Measurements from ENCODE around the gene COX6A2.

Gene COX6A2

DNA sequence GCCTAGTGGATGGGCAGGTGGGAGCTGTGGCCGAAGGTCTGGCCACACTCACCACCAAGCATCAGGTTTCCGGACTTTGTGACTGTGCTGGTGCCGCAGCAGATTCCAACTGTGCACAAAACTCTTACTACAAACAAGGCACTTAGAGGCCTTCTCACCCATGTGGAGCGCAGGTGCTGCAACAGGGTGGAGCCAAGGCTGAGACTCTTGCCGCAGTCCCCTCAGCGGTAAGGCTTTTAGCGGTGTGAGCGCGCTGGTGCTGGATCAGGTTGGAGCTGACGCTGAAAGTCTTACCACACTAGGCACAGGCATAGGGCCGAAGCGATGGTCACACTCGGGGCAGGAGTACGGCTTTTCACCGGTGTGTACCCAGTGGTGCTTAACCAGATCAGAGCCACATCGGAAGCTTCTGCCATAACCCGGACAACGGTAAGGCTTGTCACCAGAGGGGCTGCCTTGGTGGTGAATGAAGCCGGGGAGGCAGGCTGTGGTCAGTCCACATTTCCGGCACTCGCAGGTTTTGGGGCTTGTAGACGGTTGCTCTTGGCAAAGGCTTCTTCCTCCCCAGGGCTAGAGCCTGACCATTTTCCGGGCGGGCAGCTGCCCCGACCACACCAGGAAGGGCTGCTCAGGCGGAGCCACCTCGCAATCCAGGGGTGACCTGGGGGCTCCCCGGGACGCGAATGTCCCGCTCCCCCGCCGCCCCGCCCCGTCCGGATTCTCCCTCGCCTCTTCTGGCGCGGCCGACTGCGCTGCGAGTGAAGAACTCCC is 30.1 kb upstream of the COX6A2 start:
- TF ChIP-seq GATA3 (IDR thresholded peaks at IDR 0.05; ENCODE audit: low read depth, low read length) = no peak
- no peak for TF ChIP-seq GATA2 (IDR thresholded peaks at IDR 0.05; ENCODE audit: low read depth, low read length)

DNA sequence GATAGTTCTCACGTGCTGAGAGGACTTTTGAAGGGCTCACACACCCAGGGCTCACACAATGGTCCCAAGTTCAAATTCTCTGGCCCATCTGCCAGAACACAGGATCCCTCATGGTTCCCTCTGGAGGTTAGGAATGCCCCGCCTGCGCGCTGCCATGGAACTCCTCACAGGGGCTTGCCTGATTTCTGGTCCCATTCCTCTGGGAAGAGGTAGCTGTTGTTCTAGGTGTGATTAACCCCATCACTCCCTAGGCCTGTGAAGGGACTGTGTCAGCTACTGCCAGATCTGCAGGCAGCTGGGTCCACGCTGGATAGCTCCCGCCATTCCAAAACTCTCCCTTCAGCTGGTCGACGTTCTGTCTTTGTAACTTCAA is 28.8 kb upstream of the COX6A2 start:
- TF ChIP-seq GATA3 (IDR thresholded peaks at IDR 0.05; ENCODE audit: low read depth, low read length) = no peak
- TF ChIP-seq GATA2 (IDR thresholded peaks at IDR 0.05; ENCODE audit: low read depth, low read length) = no peak

DNA sequence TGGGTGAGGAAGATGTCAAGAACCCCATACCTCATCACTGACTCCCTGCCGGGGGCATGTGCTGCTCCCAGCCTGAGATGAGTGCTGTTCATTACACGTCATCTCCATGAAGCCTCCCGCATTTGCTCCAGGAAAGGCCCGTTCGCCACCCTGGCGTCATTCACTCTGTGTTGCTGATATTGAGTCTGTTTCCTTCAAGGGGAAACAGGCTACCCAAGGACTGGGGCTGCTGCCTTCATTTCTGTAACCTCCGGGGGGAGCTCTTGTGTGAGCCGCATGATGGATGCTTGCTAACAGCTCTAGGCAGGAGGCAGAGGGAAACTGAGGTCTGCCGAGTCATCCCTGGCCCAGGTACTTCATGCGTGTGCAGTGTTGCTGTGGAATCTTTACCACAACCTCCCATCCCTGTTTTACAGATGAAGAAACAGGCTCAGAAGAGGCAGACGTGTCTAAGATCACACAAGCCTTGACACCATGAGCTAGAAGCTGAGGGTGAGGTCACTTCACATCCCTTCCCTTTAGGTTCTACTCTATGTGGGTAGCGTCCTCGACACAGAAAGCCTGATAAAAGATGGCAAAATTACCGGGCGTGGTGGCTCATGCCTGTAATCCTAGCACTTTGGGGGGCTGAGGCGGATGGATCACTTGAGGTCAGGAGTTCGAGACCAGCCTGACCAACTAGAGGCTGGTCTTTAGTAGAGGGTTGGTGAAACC is 27.6 kb upstream of the COX6A2 start:
- TF ChIP-seq GATA3 (IDR thresholded peaks at IDR 0.05; ENCODE audit: low read depth, low read length) (no peak), GATA2 (IDR thresholded peaks at IDR 0.05; ENCODE audit: low read depth, low read length) (no peak)

DNA sequence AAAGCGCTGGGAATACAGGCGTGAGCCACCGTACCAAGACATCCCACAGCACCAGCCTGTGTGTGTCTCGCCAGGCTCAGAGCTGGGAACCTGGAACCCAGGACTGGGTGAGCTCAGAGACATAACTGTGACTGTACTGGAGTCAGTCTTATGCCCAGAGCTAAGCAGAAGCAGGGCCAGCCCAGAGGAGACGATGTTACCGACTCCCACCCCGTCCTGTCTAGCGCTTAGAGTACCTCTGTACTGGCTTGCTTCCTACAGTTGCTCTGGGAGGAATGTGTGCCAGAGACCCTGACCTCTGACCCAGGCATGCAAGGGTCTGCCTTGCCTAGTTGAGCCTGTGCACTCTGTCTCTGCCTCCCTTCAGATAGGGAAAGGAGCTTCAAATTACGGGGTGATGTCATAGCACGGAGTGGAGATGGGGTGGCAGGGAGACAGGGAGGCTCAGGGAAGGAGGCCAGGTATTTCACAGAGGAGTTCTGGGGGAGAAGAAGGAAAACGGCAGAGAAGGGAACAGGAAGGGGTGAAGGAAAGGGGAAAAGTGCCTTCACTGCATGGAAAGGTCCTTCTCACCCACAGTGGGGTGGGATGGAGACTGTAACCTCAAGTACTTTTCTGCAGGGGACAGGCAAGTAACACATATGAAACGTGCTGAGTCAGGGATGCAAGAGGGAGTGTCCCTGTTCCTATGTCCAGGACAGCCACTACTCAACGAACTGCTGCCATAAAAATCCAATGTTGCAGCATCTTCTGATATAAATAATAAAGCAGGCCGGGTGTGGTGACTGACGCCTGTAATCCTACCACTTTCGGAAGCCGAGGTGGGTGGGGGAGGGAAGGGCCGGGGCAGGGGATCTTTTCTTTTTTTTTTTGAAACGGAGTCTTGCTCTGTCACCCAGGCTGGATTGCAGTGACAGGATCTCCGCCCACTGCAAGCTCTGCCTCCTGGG is 25.4 kb upstream of the COX6A2 start:
- TF ChIP-seq GATA2 (IDR thresholded peaks at IDR 0.05; ENCODE audit: low read depth, low read length) (no peak), GATA3 (IDR thresholded peaks at IDR 0.05; ENCODE audit: low read depth, low read length) (no peak)

DNA sequence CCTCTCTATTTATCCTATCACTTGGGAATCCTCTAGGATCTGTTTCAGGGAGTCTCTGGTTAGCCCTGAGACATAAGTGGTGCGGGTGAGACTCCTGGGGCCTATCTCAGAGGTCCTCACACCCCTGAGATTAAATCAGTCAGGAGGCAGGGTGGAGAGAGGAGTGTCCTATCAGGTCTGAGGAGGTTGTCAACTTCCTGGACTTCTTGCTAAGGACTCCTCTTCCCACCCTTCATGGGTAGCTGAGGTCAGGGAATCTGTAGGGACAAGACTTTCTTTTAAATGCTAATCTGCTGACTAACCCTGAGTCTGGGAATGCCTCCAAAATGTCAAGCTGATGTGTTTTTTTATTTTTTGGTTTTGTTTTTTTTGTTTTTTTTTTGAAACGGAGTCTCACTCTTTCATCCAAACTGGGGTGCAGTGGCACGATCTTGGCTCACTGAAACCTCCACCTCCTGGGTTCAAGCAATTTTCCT is 24.5 kb upstream of the COX6A2 start:
- no peak for TF ChIP-seq GATA2 (IDR thresholded peaks at IDR 0.05; ENCODE audit: low read depth, low read length)

DNA sequence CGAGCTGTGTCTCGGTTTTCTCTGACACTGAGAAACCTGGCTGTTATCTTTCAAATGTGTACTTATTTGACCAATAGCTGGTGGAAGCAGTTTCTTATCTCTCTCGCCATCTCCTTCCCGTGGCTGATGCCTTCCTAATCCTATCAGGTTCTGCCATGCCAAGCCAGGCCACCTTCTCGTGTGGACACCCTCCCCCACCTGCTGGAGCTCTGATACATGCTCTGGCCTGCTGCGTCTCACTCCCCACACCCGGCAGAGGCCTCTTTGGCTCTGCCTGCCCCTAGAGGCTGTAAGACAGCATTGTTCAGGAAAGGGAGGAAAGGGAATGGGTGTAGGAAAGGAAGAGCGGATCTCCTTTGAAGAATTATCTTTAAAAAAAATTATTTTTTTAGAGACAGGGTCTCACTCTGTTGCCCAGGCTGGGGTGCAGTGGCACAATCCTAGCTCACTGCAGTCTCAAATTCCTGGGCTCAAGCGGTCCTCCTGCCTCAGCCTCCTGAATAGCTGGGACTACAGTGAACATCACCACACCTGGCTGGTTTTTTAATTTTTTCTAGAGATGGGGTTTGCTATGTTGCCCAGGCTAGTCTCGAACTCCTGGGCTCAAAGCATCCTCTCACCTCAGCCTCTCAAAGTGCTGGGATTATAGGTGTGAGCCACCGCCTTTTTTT is 23.7 kb upstream of the COX6A2 start:
- TF ChIP-seq GATA3 (IDR thresholded peaks at IDR 0.05; ENCODE audit: low read depth, low read length) = no peak
- peak; percentile 88 for TF ChIP-seq GATA2 (IDR thresholded peaks at IDR 0.05; ENCODE audit: low read depth, low read length)

DNA sequence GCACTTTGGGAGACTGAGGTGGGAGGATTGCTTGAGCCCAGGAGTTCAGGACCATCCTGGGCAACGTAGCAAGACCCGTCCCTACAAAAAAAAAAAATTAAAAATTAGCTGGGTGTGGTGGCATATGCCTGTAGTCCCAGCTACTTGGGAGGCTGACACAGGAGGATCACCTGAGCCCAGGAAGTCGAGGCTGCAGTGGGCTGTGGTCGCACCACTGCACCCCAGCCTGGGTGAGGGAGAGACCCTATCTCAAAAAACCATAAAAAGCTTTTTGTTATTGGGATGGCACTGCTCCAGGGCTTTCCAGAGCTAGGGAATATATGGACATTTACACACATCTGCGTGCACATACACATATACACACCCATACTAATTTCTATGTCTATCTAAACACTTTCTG is 23.0 kb upstream of the COX6A2 start:
- TF ChIP-seq GATA3 (IDR thresholded peaks at IDR 0.05; ENCODE audit: low read depth, low read length) (no peak), GATA2 (IDR thresholded peaks at IDR 0.05; ENCODE audit: low read depth, low read length) (no peak)

DNA sequence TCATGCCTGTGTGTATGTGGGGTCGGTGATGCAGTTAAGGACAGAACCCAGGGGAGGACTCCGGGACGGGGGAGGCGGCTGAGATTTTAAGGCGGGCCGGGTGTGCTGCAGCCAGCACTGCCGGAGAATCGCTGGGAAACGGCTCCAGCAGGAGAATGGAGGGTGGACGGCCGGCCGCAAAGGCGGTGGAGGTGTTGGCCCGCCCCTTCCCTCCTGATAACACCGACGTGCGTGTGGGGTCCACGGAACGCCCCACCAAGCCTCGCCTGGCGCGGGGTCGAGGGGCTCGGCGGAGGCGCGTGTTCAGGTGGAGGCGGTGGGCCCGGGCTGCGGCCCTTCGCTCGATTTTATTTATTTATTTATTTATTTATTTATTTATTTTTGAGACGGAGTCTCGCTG is 13.8 kb upstream of the COX6A2 start:
- TF ChIP-seq GATA3 (IDR thresholded peaks at IDR 0.05; ENCODE audit: low read depth, low read length) = no peak
- TF ChIP-seq GATA2 (IDR thresholded peaks at IDR 0.05; ENCODE audit: low read depth, low read length) = no peak

DNA sequence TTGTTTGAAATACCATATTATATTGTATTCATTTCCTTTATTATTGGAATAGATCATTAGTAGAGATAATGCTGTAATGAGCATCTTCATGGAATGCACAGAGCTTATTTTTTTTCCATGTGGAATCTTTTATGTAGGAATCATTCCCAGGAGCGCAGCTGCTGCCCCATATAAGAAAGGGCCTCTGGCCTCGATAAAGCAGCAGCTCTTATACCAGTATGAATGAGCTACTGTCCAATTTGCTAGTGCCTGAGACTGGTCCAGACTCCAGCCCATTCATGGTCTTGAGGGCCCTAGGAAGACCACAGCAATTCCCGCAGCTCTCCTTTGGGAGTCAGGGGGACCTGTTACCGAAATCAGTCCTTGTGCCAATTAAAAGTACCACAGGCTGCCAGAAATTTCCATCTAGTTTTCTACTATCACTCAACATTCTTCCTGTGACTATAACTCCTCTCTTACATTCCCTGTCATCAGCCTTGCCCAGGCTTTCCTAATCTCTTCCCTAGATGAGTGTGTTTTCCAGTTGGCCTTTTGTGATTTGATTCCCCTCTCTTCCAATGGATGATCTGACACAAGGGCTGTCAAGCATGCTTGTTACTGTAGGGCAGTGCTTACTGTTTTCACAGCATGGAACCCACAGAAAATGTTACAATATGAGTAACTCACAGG is 12.5 kb upstream of the COX6A2 start:
- TF ChIP-seq GATA2 (IDR thresholded peaks at IDR 0.05; ENCODE audit: low read depth, low read length) (no peak), GATA3 (IDR thresholded peaks at IDR 0.05; ENCODE audit: low read depth, low read length) (no peak)

DNA sequence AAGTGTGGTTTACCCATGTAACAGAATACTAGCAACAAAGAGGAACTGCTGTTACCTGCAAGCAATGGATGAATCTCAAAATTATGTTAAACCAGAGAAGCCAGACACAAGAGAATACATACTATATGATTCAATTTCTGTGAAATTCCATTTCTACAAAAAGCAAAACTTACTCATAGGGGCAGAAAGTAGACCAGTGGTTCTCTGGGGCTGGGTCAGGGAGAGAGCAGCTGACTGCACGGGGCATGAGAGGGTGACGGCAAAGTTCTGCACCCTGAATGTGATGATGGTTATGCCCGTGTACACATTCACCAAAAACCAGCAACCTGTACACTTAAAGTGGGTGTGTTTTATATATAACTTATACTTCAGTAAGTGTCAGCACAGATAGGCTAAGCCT is 11.4 kb upstream of the COX6A2 start:
- TF ChIP-seq GATA3 (IDR thresholded peaks at IDR 0.05; ENCODE audit: low read depth, low read length) (no peak), GATA2 (IDR thresholded peaks at IDR 0.05; ENCODE audit: low read depth, low read length) (no peak)

DNA sequence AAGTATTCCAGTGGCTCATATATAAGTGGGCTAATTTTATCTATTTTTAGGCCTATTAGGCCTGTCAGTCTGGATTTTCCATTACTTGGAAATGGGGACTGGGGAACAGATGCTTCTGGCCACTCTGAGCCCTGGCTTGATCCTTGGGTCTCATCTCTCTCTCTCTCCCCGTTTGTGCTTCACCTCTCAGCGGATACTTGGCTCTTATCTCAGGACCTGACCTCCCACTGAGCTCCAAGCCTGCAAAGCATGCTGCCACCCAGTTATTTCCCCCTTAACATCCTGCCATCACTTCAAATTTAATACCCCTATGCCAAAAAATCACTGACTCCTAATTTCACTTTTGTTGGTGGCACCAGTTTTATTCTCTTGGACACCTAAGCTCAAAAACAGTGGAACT is 10.3 kb upstream of the COX6A2 start:
- TF ChIP-seq GATA3 (IDR thresholded peaks at IDR 0.05; ENCODE audit: low read depth, low read length) (no peak), GATA2 (IDR thresholded peaks at IDR 0.05; ENCODE audit: low read depth, low read length) (no peak)

DNA sequence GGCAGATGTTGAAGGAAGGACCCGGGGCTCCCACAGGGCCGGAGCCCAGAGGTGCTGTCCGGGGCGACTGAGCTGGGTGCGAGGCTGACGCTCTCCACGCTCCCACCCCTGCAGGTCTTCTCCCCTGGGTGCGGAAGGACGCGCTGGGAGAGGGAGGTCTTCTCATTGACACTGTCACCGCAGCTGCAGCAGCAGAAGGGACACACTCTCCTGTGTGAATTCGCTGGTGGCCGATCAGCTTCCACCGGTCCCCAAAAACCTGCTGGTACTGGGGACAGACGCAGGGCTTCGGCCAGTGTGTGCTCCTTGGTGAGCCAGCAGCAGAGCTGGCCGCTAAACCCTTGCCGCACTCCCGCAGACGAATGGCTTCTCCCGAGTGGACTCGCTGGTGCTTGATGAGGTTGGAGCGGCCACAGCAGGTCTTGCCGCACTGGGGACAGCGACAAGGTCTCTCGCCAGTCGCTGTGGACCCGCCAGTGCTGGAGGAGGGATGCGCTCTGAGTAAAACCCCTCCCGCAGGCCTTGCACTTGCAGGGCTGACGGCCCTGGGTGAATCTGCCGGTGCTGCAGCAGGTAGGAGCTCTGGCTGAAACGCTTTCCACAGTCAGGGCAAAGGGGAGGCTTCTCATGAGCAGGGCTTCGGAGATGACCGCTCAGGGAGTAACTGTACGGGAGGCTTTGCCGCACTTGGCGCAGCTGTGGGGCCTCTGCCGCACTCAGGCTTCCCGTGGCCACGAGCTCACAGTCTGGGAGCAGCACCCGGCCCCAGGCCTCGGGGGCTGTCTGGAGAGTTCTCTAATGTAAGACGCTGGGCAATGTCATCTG is 8.3 kb upstream of the COX6A2 start:
- no peak for TF ChIP-seq GATA2 (IDR thresholded peaks at IDR 0.05; ENCODE audit: low read depth, low read length)
- TF ChIP-seq GATA3 (IDR thresholded peaks at IDR 0.05; ENCODE audit: low read depth, low read length) = no peak
